ENCODE results near the gene NDRG4. TPM values are rescaled to one million over a fixed set of nuclear protein-coding genes. Genes with fewer than 3 reads are reported as not detected.

Gene NDRG4
- total RNA-seq, 6 experiments from 2014 or later, result 0.76 to 2.9 (median 2.1) TPM

DNA sequence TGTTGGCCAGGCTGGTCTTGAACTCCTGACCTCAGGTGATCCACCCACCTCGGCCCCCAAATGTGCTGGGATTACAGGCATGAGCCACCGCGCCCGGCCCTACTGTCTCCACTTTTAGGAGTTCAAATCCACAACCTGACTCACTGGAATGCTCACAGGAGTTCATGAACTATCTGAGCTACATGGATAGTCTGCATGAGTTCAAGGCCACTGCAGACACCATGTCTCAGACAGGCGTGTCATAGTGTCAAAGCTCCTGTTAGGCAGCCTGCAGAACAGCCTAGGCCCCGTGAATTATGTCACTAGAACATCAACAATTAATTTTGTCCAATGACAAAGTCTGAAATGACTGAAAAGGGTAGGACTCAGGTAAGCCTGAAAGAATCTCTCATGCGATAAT is 38.3 kb upstream of the NDRG4 start:
- no peak for ATAC-seq
- TF ChIP-seq, protein P1, sequence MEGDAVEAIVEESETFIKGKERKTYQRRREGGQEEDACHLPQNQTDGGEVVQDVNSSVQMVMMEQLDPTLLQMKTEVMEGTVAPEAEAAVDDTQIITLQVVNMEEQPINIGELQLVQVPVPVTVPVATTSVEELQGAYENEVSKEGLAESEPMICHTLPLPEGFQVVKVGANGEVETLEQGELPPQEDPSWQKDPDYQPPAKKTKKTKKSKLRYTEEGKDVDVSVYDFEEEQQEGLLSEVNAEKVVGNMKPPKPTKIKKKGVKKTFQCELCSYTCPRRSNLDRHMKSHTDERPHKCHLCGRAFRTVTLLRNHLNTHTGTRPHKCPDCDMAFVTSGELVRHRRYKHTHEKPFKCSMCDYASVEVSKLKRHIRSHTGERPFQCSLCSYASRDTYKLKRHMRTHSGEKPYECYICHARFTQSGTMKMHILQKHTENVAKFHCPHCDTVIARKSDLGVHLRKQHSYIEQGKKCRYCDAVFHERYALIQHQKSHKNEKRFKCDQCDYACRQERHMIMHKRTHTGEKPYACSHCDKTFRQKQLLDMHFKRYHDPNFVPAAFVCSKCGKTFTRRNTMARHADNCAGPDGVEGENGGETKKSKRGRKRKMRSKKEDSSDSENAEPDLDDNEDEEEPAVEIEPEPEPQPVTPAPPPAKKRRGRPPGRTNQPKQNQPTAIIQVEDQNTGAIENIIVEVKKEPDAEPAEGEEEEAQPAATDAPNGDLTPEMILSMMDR (IDR thresholded peaks at IDR 0.05), result no peak
- TF ChIP-seq POLR2A (IDR thresholded peaks at IDR 0.05), result no peak
- Histone ChIP-seq H3K36me3 (no peaks in the 10 kb centered on the region), H3K4me3 (no peak overlapping the region), H3K9me3 (no peaks in the 10 kb centered on the region), H3K27ac (no peak overlapping the region), H3K4me1 (peaks cover 0 to 17% (median 0%) of the 10 kb centered on the region in 4 donors), H3K27me3 (peaks cover 4 to 9% of the 10 kb centered on the region in 2 donors)
- WGBS (ENCODE audit: insufficient coverage, low coverage, low lambda C conversion rate, missing lambda C conversion rate), result 86% methylated on average over 5 of the region's 7 CpGs
- intact Hi-C loops (cut with DNase I), result no loop called here
- DNase-seq, result no peak

DNA sequence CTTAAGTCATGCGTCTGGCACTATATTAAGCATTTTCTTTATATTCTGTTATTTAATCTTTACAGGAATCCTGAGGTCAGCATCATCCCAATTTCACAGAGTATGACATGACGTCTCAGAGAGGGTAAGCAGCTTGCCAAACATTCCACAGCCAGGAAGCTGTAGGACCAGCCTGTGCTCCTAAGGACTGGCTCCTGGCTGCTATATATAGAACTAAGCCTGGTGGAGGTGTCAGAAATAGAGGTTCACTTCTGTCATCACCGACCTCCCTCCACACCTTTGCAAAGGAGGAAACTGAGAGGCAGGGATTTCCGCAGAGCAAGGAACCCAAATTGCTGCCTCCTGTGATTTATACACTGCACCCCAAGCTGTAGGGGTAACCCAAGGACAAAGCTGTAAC is 37.9 kb upstream of the NDRG4 start:
- Histone ChIP-seq H3K27ac (no peak overlapping the region), H3K4me1 (peaks cover 0 to 17% (median 0%) of the 10 kb centered on the region in 4 donors), H3K27me3 (peaks cover 4 to 9% of the 10 kb centered on the region in 2 donors), H3K36me3 (no peaks in the 10 kb centered on the region), H3K4me3 (no peak overlapping the region), H3K9me3 (no peaks in the 10 kb centered on the region)
- 71% methylated on average over 3 of the region's 4 CpGs for WGBS (ENCODE audit: insufficient coverage, low coverage, low lambda C conversion rate, missing lambda C conversion rate)
- ATAC-seq, result no peak
- no peak for DNase-seq
- TF ChIP-seq, protein P1 (IDR thresholded peaks at IDR 0.05), result no peak
- no peak for TF ChIP-seq POLR2A (IDR thresholded peaks at IDR 0.05)
- intact Hi-C loops (cut with DNase I), result no loop called here

DNA sequence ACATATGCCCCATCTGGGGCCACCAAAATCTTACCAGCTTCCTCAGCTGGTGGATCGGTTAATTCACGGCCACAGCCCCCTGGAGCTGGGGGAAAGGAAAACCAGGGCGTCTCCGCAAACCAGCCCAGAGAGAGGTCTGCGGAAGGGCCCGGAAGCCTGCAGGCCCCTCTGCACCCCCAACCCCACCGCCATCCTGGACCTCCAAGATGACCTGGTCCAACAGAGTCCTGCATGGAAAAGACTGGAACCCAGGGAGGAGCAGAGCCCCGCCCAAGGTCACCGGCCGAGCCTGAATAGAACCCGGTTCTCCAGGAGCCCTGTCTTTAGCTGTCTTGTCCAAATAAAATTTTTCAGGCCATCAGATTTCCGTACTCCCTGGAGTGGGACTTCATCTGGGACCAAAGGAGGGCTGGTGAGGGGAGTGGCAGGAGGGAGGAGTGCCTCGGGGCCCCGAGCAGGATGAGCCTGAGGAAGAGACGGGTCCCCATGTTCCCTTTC is 37.4 kb upstream of the NDRG4 start:
- Histone ChIP-seq H3K4me3 (no peak overlapping the region), H3K27ac (no peak overlapping the region), H3K27me3 (peaks cover 4 to 9% of the 10 kb centered on the region in 2 donors), H3K4me1 (peaks cover 0 to 17% (median 0%) of the 10 kb centered on the region in 4 donors), H3K9me3 (no peaks in the 10 kb centered on the region), H3K36me3 (no peaks in the 10 kb centered on the region)
- ATAC-seq, result no peak
- 47% methylated on average over 6 of the region's 15 CpGs for WGBS (ENCODE audit: insufficient coverage, low coverage, low lambda C conversion rate, missing lambda C conversion rate)
- intact Hi-C loops (cut with DNase I), result no loop called here
- no peak for DNase-seq
- TF ChIP-seq, protein P1 (IDR thresholded peaks at IDR 0.05), result no peak
- no peak for TF ChIP-seq POLR2A (IDR thresholded peaks at IDR 0.05)

DNA sequence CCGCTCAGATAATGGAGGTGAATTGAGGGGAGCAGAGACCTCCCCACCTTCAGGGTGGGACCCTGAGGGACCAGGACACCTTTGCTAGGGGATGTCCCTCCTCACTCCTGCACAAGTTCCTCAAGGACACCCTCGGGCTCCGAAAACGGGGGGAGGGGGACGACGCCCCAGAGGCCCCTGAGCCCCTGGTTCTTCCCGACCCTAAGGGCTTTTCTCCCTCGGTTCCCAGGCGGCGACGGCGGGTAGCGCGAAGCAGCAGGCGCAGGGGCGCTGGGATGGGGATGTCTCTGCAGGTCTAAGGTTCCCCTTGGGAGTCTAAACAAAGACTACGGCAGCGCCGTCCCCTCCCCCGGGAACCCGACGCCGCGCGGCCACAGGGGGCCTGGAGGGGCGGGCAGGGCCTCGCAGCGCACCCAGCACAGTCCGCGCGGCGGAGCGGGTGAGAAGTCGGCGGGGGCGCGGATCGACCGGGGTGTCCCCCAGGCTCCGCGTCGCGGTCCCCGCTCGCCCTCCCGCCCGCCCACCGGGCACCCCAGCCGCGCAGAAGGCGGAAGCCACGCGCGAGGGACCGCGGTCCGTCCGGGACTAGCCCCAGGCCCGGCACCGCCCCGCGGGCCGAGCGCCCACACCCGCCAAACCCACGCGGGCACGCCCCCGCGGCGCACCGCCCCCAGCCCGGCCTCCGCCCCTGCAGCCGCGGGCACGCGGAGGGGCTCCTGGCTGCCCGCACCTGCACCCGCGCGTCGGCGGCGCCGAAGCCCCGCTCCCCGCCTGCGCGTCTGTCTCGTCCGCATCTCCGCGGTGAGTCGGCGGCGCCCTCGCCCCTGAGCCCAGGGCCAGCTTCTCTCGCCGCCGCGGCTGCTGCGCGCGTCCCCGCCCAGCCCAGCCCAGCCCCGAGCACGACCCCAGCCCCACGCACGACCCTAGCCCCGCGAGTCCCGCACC is 36.7 kb upstream of the NDRG4 start:
- peak in 2 of 4 donors; percentile 9 to 26 for ATAC-seq
- peaks cover 0 to 17% (median 0%) of the 10 kb centered on the region in 4 donors for H3K4me1 ChIP-seq
- peak overlapping the region; percentile 16 to 37 (median 33) for H3K4me3 ChIP-seq
- no peaks in the 10 kb centered on the region for H3K9me3 ChIP-seq
- TF ChIP-seq, protein P1 (IDR thresholded peaks at IDR 0.05), result no peak
- TF ChIP-seq POLR2A (IDR thresholded peaks at IDR 0.05), result no peak
- peaks cover 4 to 9% of the 10 kb centered on the region in 2 donors for H3K27me3 ChIP-seq
- no peaks in the 10 kb centered on the region for H3K36me3 ChIP-seq
- DNase-seq, result no peak
- intact Hi-C loops (cut with DNase I), result no loop called here
- no peak overlapping the region for H3K27ac ChIP-seq
- WGBS (ENCODE audit: insufficient coverage, low coverage, low lambda C conversion rate, missing lambda C conversion rate), result 5% methylated on average over 20 of the region's 113 CpGs
